Measurements from ENCODE around the gene DOLK. TPM values are rescaled to one million over a fixed set of nuclear protein-coding genes. Genes with fewer than 3 reads are reported as not detected.

The DOLK gene
- polyA plus RNA-seq, 2 of the 4 experiments (the other 2 are of a cell fraction) = 22.8 to 25.4 TPM

- TF ChIP-seq RAD21 (conservative IDR thresholded peaks at IDR 0.05 in 1 of 2, IDR thresholded peaks at IDR 0.05 in 1 of 2) = no peak
- TF ChIP-seq ESRRA (IDR thresholded peaks at IDR 0.05; ENCODE audit: borderline replicate concordance, low read length) = no peak
Observed at GRCh38 chr9:128986671-128987070, 39.3 kb upstream of the DOLK start (continued).

DNA sequence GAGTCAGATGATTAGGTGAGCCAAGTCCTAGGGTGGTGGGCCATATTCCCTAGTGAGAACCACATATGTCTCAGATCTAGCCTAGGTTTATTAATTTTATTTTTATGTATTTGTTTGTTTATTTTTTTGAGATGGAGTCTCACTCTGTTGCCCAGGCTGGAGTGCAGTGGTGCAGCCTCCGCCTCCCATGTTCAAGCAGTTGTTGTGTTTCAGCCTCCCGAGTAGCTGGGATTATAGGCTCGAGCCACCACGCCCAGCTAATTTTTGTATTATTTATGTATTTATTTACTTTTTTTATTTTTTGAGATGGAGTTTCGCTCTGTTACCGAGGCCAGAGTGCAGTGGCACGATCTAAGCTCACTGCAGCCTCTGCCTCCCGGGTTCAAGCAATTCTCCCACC is 36.1 kb upstream of the DOLK start:
- WGBS (ENCODE audit: missing lambda C conversion rate) = 92% methylated on average over 8 of the region's 8 CpGs

DNA sequence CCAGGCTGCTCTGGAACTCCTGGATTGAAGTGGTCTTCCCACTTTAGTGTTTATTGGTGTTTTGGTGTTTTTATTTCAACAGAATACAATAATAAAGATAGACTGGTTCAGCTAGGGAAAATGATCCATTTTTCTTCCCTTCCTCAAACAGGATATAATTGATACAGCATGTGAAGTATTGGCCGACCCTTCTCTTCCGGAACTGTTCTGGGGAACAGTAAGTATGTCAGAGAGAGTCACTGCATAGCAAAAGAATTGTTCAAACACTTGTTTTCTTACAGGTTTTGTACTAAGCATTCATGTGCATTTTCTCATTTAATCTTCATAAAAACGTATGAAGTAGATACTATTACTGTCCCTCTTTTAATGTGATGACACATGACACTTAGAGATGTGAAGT is 31.7 kb upstream of the DOLK start:
- no peak for DNase-seq (ENCODE audit: low read depth in 1 of 2, low spot score in 1 of 2)
- no peak for FAIRE-seq
- Histone ChIP-seq H3K27ac (no peak overlapping the region), H3K4me1 (no peaks in the 10 kb centered on the region), H3K4me2 (no peak overlapping the region), H3K4me3 (no peak overlapping the region), H3K9me3 (no peaks in the 10 kb centered on the region)
- WGBS (ENCODE audit: missing lambda C conversion rate) = 77% methylated on average over 3 of the region's 3 CpGs
- no peak for ATAC-seq
- ChIA-PET CTCF (no interaction called here), POLR2A (interaction anchor here (0.5 kb wide), 1 partner anchor 580 kb away, joined by 10 read pairs; no protein-coding TSS in a partner anchor)
- TF ChIP-seq ESRRA (IDR thresholded peaks at IDR 0.05; ENCODE audit: borderline replicate concordance, low read length) = no peak
- TF ChIP-seq JUNB (IDR thresholded peaks at IDR 0.05) = no peak
- no peak for TF ChIP-seq FOSB (CRISPR knock-in tag; IDR thresholded peaks at IDR 0.05)
- no peak for TF ChIP-seq RCOR1 (IDR thresholded peaks at IDR 0.05; ENCODE audit: low read depth, low read length)
- TF ChIP-seq, protein P1, sequence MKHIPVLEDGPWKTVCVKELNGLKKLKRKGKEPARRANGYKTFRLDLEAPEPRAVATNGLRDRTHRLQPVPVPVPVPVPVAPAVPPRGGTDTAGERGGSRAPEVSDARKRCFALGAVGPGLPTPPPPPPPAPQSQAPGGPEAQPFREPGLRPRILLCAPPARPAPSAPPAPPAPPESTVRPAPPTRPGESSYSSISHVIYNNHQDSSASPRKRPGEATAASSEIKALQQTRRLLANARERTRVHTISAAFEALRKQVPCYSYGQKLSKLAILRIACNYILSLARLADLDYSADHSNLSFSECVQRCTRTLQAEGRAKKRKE (CRISPR knock-in tag; IDR thresholded peaks at IDR 0.05; ENCODE audit: low read depth) = no peak
- TF ChIP-seq MAZ (IDR thresholded peaks at IDR 0.05; ENCODE audit: borderline replicate concordance, low read depth, low read length) = no peak
- no peak for TF ChIP-seq CHD4 (IDR thresholded peaks at IDR 0.05; ENCODE audit: borderline replicate concordance)
- TF ChIP-seq ZFP36 (IDR thresholded peaks at IDR 0.05; ENCODE audit: borderline replicate concordance, partially characterized antibody) = no peak
- TF ChIP-seq TP53 (CRISPR knock-in tag; IDR thresholded peaks at IDR 0.05) = no peak
- no peak for TF ChIP-seq KDM5A (IDR thresholded peaks at IDR 0.05)

More for the DNA sequence above, 36.1 kb upstream of the DOLK start:
- ChIA-PET POLR2A (no interaction called here), CTCF (interaction anchor here (2.1 kb wide), 1 partner anchor 23 kb away, joined by 8 read pairs; no protein-coding TSS in a partner anchor)
- H3K4me1 ChIP-seq = peaks cover 7% of the 10 kb centered on the region; the same call in 1 of the 3 replicates
- H3K9me3 ChIP-seq = no peaks in the 10 kb centered on the region
- ATAC-seq (no peak), FAIRE-seq (no peak), DNase-seq (ENCODE audit: low read depth in 1 of 2, low spot score in 1 of 2) (no peak)
- TF ChIP-seq ELK1 (IDR thresholded peaks at IDR 0.05; ENCODE audit: low read depth, low read length) = no peak
- TF ChIP-seq, protein P2, sequence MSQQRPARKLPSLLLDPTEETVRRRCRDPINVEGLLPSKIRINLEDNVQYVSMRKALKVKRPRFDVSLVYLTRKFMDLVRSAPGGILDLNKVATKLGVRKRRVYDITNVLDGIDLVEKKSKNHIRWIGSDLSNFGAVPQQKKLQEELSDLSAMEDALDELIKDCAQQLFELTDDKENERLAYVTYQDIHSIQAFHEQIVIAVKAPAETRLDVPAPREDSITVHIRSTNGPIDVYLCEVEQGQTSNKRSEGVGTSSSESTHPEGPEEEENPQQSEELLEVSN (IDR thresholded peaks at IDR 0.05; ENCODE audit: borderline replicate concordance, low read depth) = no peak
- TF ChIP-seq HOXB5 (CRISPR knock-in tag; IDR thresholded peaks at IDR 0.05) = no peak
- no peak overlapping the region for H3K4me3 ChIP-seq
- H3K4me2 ChIP-seq = no peak overlapping the region
- no peak overlapping the region for H3K27ac ChIP-seq

DNA sequence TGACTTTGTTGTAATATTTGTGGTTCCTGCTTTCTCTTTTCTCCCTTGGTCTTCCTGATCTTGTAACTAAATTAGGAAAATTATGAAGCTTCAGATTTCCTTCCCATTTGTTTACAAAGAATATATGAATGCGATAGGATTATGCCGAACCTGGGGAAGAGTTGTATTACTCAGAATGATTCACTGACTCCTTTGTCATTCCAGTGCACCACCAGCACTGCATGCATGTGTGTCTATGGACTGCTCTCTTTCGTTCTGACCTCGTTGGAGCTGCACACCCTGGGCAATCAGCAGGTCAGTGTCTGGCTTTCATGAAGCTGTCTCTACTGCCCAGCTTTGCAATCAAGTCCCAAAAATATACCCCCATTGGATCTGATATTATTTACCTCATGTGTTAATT is 25.6 kb upstream of the DOLK start:
- 17% methylated on average over 4 of the region's 4 CpGs for WGBS (ENCODE audit: missing lambda C conversion rate)
- peaks cover 14% of the 10 kb centered on the region; the same call in 2 of the 3 replicates for H3K4me1 ChIP-seq
- peak; percentile 23 to 32 for DNase-seq (ENCODE audit: low read depth in 1 of 2, low spot score in 1 of 2)
- ATAC-seq = peak; percentile 68 to 86; a peak in 4 of 6 replicates
- no peaks in the 10 kb centered on the region for H3K9me3 ChIP-seq
- H3K27ac ChIP-seq = no peak overlapping the region
- peak overlapping the region; percentile 22 for H3K4me2 ChIP-seq
- ChIA-PET CTCF (interaction anchor here (1.3 to 1.8 kb wide), 2 partner anchors 30 to 56 kb away, joined by 3 to 5 read pairs; no protein-coding TSS in a partner anchor), POLR2A (no interaction called here)
- no peak for FAIRE-seq
- no peak overlapping the region for H3K4me3 ChIP-seq
- TF ChIP-seq ESRRA (IDR thresholded peaks at IDR 0.05; ENCODE audit: borderline replicate concordance, low read length) (no peak), MAFK (IDR thresholded peaks at IDR 0.05; ENCODE audit: partially characterized antibody) (no peak), HMGXB4 (CRISPR knock-in tag; IDR thresholded peaks at IDR 0.05; ENCODE audit: borderline replicate concordance) (no peak), POLR2AphosphoS2 (conservative IDR thresholded peaks at IDR 0.05; ENCODE audit: low read length) (no peak), RFX5 (IDR thresholded peaks at IDR 0.05) (no peak), GATA3 (IDR thresholded peaks at IDR 0.05; ENCODE audit: borderline replicate concordance) (no peak), ELK1 (IDR thresholded peaks at IDR 0.05; ENCODE audit: low read depth, low read length) (no peak), FOSL2 (IDR thresholded peaks at IDR 0.05) (0 out of 2 replicates have a peak, but pooled peaks have one; percentile 6), FOSL2 (CRISPR knock-in tag; IDR thresholded peaks at IDR 0.05) (peak; percentile 28; the same call in 1 of the 2 replicates)
- TF ChIP-seq, protein P3, sequence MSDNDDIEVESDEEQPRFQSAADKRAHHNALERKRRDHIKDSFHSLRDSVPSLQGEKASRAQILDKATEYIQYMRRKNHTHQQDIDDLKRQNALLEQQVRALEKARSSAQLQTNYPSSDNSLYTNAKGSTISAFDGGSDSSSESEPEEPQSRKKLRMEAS (IDR thresholded peaks at IDR 0.05) = 0 out of 2 replicates have a peak, but pooled peaks have one; percentile 16

Data from A549 (cell line).